A673 (cell line): ENCODE data around the gene RECQL. TPM values are rescaled to one million over a fixed set of nuclear protein-coding genes. Genes with fewer than 3 reads are reported as not detected.

ENCODE experiments used
- BruUV-seq: library from RNA; stranded (reverse); fragments of 400-500 nt; replicated peaks from 2 replicates; lab custom pipeline; 2021; lab: Mats Ljungman, UMichigan
- CTCF ChIA-PET: fragments of 300-600 bp; sonication (Branson Sonifier 250); formaldehyde crosslinking; loops from one replicate; lab custom pipeline; 2022; ENCODE audit warnings: antibody characterized with exemption; lab: Charles Lee
- POLR2A ChIA-PET: fragments of 300-600 bp; sonication (Branson Sonifier 250); formaldehyde crosslinking; loops from one replicate; lab custom pipeline; 2022; ENCODE audit warnings: antibody characterized with exemption; ENCODE audit not compliant: low non-redundant PET; lab: Charles Lee
- DNase-seq: peaks from one replicate; pipeline ENCODE4 v3.0.0-alpha.2; 2015; ENCODE audit warnings: low spot score
- H3K27ac ChIP-seq: fragments of 200-600 bp; sonication (generic); 2 replicates; pipeline ENCODE4 v1.5.1; 2016; ENCODE audit warnings: mixed run types, low read depth, mild to moderate bottlenecking, mixed read lengths, antibody characterized with exemption, low read length; ENCODE audit not compliant: poor library complexity, severe bottlenecking
- H3K27me3 ChIP-seq: fragments of 200-600 bp; sonication (generic); replicated peaks from 2 replicates; pipeline ENCODE4 v1.6.1; 2017; ENCODE audit warnings: mixed run types, low read depth, mild to moderate bottlenecking, mixed read lengths, antibody characterized with exemption, low read length; ENCODE audit not compliant: insufficient read depth, poor library complexity
- H3K36me3 ChIP-seq: fragments of 200-600 bp; sonication (generic); 2 replicates; pipeline ENCODE4 v1.6.1; 2016; ENCODE audit warnings: mixed run types, mild to moderate bottlenecking, mixed read lengths, antibody characterized with exemption, low read length; ENCODE audit not compliant: insufficient read depth, poor library complexity, severe bottlenecking
- H3K4me1 ChIP-seq: fragments of 200-600 bp; sonication (generic); 2 replicates; pipeline ENCODE4 v1.6.1; 2017; ENCODE audit warnings: mixed run types, mild to moderate bottlenecking, mixed read lengths, antibody characterized with exemption, low read length; ENCODE audit not compliant: insufficient read depth, poor library complexity, severe bottlenecking
- H3K4me3 ChIP-seq: fragments of 200-600 bp; sonication (generic); 2 replicates; pipeline ENCODE4 v1.5.1; 2016; ENCODE audit warnings: low read depth, mixed run types, mild to moderate bottlenecking, mixed read lengths, low read length; ENCODE audit not compliant: poor library complexity, severe bottlenecking
- H3K9me3 ChIP-seq: fragments of 200-600 bp; sonication (generic); 2 replicates; pipeline ENCODE4 v1.6.1; 2016; ENCODE audit warnings: mixed run types, low read depth, mild to moderate bottlenecking, mixed read lengths, antibody characterized with exemption, low read length; ENCODE audit not compliant: poor library complexity, severe bottlenecking
- CTCF ChIP-seq: fragments of 300-800, 200-600 bp; sonication (generic); conservative IDR thresholded peaks from 2 replicates; pipeline ENCODE4 v1.5.1; 2017; ENCODE audit warnings: low read depth, mild to moderate bottlenecking, antibody characterized with exemption, low read length, moderate library complexity, mixed read lengths
- EZH2 ChIP-seq: fragments of 200-600 bp; sonication (generic); IDR thresholded peaks from 2 replicates; pipeline ENCODE4 v1.6.1; 2017; ENCODE audit warnings: borderline replicate concordance, low read depth, mild to moderate bottlenecking, mixed read lengths, antibody characterized with exemption, low read length; ENCODE audit not compliant: poor library complexity, severe bottlenecking
- intact Hi-C: fragments of 100-400 bp; cut with micrococcal nuclease; formaldehyde crosslinking; loops from one replicate; pipeline ENCODE4 v1.10.0; 2022; ENCODE audit not compliant: unreplicated experiment
- total RNA-seq: library from RNA; stranded (reverse); gene quantifications from 2 replicates; pipeline ENCODE4 v1.2.3, GENCODE V29; 2021

RECQL gene
- total RNA-seq, 1 experiment from 2014 or later: 38.2 TPM

GRCh38 chr12:21516281-21516680 lies 14.8 kb upstream of the RECQL start:
- ChIA-PET POLR2A (interaction anchor here (0.5 kb wide), 1 partner anchor 15 kb away, joined by 3 read pairs; the partner anchor contains the start of genes GOLT1B and RECQL), CTCF (no interaction called here)
- BruUV-seq: no TSS peak
- Histone ChIP-seq H3K27ac (no peak overlapping the region), H3K36me3 (peaks cover 10% of the 10 kb centered on the region), H3K4me3 (no peak overlapping the region), H3K27me3 (no peaks in the 10 kb centered on the region), H3K4me1 (no peaks in the 10 kb centered on the region), H3K9me3 (no peaks in the 10 kb centered on the region)
- no peak for TF ChIP-seq CTCF
- no peak for TF ChIP-seq EZH2
- DNase-seq: no peak
- intact Hi-C loops: no loop called here

DNA sequence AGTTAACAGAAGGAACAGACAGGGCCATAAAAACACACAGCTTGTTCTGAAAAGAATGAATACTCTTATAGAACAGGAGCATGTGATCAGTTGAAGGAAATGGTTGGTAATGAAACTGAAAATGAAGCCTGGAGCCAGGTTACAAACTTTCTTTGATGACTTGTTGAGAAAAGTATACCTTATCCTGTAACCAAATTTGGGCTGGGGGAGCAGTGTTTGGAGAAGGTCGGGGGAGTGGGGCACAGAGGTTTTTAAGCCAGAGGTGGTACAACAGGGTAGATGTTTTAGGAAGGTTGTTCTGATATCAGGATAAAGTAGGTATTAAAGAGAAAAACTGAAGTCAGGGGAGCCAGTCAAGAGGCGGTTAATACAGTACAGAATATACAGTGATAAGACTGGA lies 8.3 kb upstream of the RECQL start:
- BruUV-seq: no TSS peak

GRCh38 chr12:21507849-21508248 lies 6.4 kb upstream of the RECQL start:
- no peaks in the 10 kb centered on the region for H3K9me3 ChIP-seq
- intact Hi-C loops: no loop called here
- H3K27ac ChIP-seq: no peak overlapping the region
- no peak overlapping the region for H3K4me3 ChIP-seq
- H3K27me3 ChIP-seq: no peaks in the 10 kb centered on the region
- CTCF ChIA-PET: no interaction called here
- TF ChIP-seq CTCF (no peak), EZH2 (no peak)
- peaks cover 11% of the 10 kb centered on the region for H3K36me3 ChIP-seq
- POLR2A ChIA-PET: no interaction called here
- no peak for DNase-seq
- peaks cover 4% of the 10 kb centered on the region for H3K4me1 ChIP-seq
- no TSS peak for BruUV-seq

More for the DNA sequence above, 8.3 kb upstream of the RECQL start:
- H3K9me3 ChIP-seq: no peaks in the 10 kb centered on the region
- ChIA-PET CTCF (no interaction called here), POLR2A (interaction anchor here (0.9 kb wide), 1 partner anchor 194 kb away, joined by 4 read pairs; no protein-coding TSS in a partner anchor)
- H3K4me1 ChIP-seq: no peaks in the 10 kb centered on the region
- intact Hi-C loops: no loop called here
- no peaks in the 10 kb centered on the region for H3K27me3 ChIP-seq
- H3K36me3 ChIP-seq: peaks cover 11% of the 10 kb centered on the region
- no peak overlapping the region for H3K27ac ChIP-seq
- no peak overlapping the region for H3K4me3 ChIP-seq
- no peak for DNase-seq
- no peak for TF ChIP-seq CTCF
- no peak for TF ChIP-seq EZH2
